ENCODE results near the gene PLN.

The PLN gene

GRCh38 chr6:118501765-118502164 lies 46.3 kb upstream of the PLN start:
- CTCF ChIA-PET, result interaction anchor here (0.6 kb wide), 1 partner anchor 12 kb away, joined by 4 read pairs; no protein-coding TSS in a partner anchor
- Histone ChIP-seq H3K27ac (ENCODE audit: extremely low read depth, low read depth, low read length) (no peak overlapping the region), H3K4me1 (ENCODE audit: control insufficient read depth, insufficient read depth, low read length) (no peaks in the 10 kb centered on the region), H3K9me3 (ENCODE audit: control insufficient read depth, insufficient read depth, low read depth, low read length) (no peaks in the 10 kb centered on the region), H3K36me3 (ENCODE audit: control insufficient read depth in 2 of 2, insufficient read depth in 1 of 2, low read length in 2 of 2) (peaks cover 0 to 9% of the 10 kb centered on the region in 2 experiments; a peak in 2 of 3 replicates), H3K4me3 (ENCODE audit: low read depth, low read length) (no peak overlapping the region)
- TF ChIP-seq ZNF354C (tag by site-specific recombination; IDR thresholded peaks at IDR 0.05; ENCODE audit: borderline replicate concordance, low read depth) (no peak), ZNF280C (tag by site-specific recombination; IDR thresholded peaks at IDR 0.05) (no peak)
- POLR2A ChIA-PET, result no interaction called here

- TF ChIP-seq ZSCAN18 (tag by site-specific recombination; IDR thresholded peaks at IDR 0.05), result no peak
- TF ChIP-seq ZSCAN16 (tag by site-specific recombination; IDR thresholded peaks at IDR 0.05), result no peak
- no peak for TF ChIP-seq PATZ1 (tag by site-specific recombination; IDR thresholded peaks at IDR 0.05)
- no peak for TF ChIP-seq ZNF610 (tag by site-specific recombination; IDR thresholded peaks at IDR 0.05; ENCODE audit: borderline replicate concordance)
- no peak for TF ChIP-seq ZNF76 (tag by site-specific recombination; IDR thresholded peaks at IDR 0.05; ENCODE audit: borderline replicate concordance, low read depth)
- 0 out of 2 replicates have a peak, but pooled peaks have one; percentile 12 for TF ChIP-seq ZNF660 (tag by site-specific recombination; IDR thresholded peaks at IDR 0.05)
- no peak for TF ChIP-seq ZNF555 (tag by site-specific recombination; conservative IDR thresholded peaks at IDR 0.05)
- no peak for TF ChIP-seq FEZF1 (tag by site-specific recombination; IDR thresholded peaks at IDR 0.05)
- TF ChIP-seq ZNF350 (tag by site-specific recombination; IDR thresholded peaks at IDR 0.05), result peak; percentile 58; the same call in 1 of the 2 replicates
- TF ChIP-seq ZBTB6 (tag by site-specific recombination; IDR thresholded peaks at IDR 0.05), result no peak
- H3K4me3 ChIP-seq (ENCODE audit: low read depth, low read length), result no peak overlapping the region
- peaks cover 0 to 9% of the 10 kb centered on the region in 2 experiments; a peak in 2 of 3 replicates for H3K36me3 ChIP-seq (ENCODE audit: control insufficient read depth in 2 of 2, insufficient read depth in 1 of 2, low read length in 2 of 2)
- no peak overlapping the region for H3K27ac ChIP-seq (ENCODE audit: extremely low read depth, low read depth, low read length)
- ChIA-PET POLR2A (no interaction called here), CTCF (no interaction called here)
- no peaks in the 10 kb centered on the region for H3K4me1 ChIP-seq (ENCODE audit: control insufficient read depth, insufficient read depth, low read length)
- no peaks in the 10 kb centered on the region for H3K9me3 ChIP-seq (ENCODE audit: control insufficient read depth, insufficient read depth, low read depth, low read length)
Measured at GRCh38 chr6:118502169-118502568, 45.9 kb upstream of the PLN start.

- Histone ChIP-seq H3K4me1 (ENCODE audit: control insufficient read depth, insufficient read depth, low read length) (no peaks in the 10 kb centered on the region), H3K27ac (ENCODE audit: extremely low read depth, low read depth, low read length) (no peak overlapping the region), H3K36me3 (ENCODE audit: control insufficient read depth in 2 of 2, insufficient read depth in 1 of 2, low read length in 2 of 2) (peaks cover 0 to 9% of the 10 kb centered on the region in 2 experiments; a peak in 2 of 3 replicates), H3K9me3 (ENCODE audit: control insufficient read depth, insufficient read depth, low read depth, low read length) (no peaks in the 10 kb centered on the region), H3K4me3 (ENCODE audit: low read depth, low read length) (no peak overlapping the region)
- ChIA-PET POLR2A (no interaction called here), CTCF (interaction anchor here (0.6 to 1.0 kb wide), 2 partner anchors 218 to 1099 kb away, joined by 4 read pairs; no protein-coding TSS in a partner anchor)
- TF ChIP-seq ZNF114 (tag by site-specific recombination; IDR thresholded peaks at IDR 0.05) (no peak), ZNF580 (tag by site-specific recombination; IDR thresholded peaks at IDR 0.05) (no peak), ZNF621 (tag by site-specific recombination; IDR thresholded peaks at IDR 0.05) (no peak), ZNF701 (tag by site-specific recombination; IDR thresholded peaks at IDR 0.05) (no peak), IKZF3 (tag by site-specific recombination; IDR thresholded peaks at IDR 0.05) (no peak), SALL2 (tag by site-specific recombination; IDR thresholded peaks at IDR 0.05; ENCODE audit: borderline replicate concordance) (no peak), ZNF473 (tag by site-specific recombination; IDR thresholded peaks at IDR 0.05) (no peak), ZSCAN4 (tag by site-specific recombination; IDR thresholded peaks at IDR 0.05) (no peak), REPIN1 (tag by site-specific recombination; IDR thresholded peaks at IDR 0.05; ENCODE audit: low read depth) (no peak), ZNF670 (tag by site-specific recombination; IDR thresholded peaks at IDR 0.05; ENCODE audit: low read depth) (no peak), ZNF776 (tag by site-specific recombination; IDR thresholded peaks at IDR 0.05; ENCODE audit: borderline replicate concordance) (no peak), ZNF544 (tag by site-specific recombination; IDR thresholded peaks at IDR 0.05) (no peak)
Measured at GRCh38 chr6:118504611-118505010, 43.5 kb upstream of the PLN start.
